Measurements from ENCODE around the gene CEACAM7. TPM values are rescaled to one million over a fixed set of nuclear protein-coding genes. Genes with fewer than 3 reads are reported as not detected.
"Not testable (repeated sequence)": the region's sequence is repeated elsewhere in the genome, so short reads cannot be mapped to it uniquely, and the experiment has no call there.

Gene CEACAM7
- total RNA-seq, 1 experiment from 2014 or later: not detected

- no peak overlapping the region for H2AFZ ChIP-seq
- ChIA-PET CTCF (no interaction called here), POLR2A (ENCODE audit: unreplicated experiment) (no interaction called here)
- H3K27me3 ChIP-seq (ENCODE audit: insufficient read depth, low read depth): peaks cover 11% of the 10 kb centered on the region
- H4K20me1 ChIP-seq (ENCODE audit: insufficient read depth): no peaks in the 10 kb centered on the region
- intact Hi-C loops (cut with micrococcal nuclease; ENCODE audit: unreplicated experiment): no loop called here
- no peaks in the 10 kb centered on the region for H3K9me2 ChIP-seq (ENCODE audit: insufficient read depth)
- peaks cover 19% of the 10 kb centered on the region; the same call in 1 of the 2 replicates for H3K9me3 ChIP-seq (ENCODE audit: insufficient read depth, low read depth)
- H3K36me3 ChIP-seq (ENCODE audit: low read depth): no peaks in the 10 kb centered on the region
- no TSS peak for BruUV-seq (replicated peaks)
- H3K27ac ChIP-seq: no peak overlapping the region
- H3K4me1 ChIP-seq (replicated peaks; ENCODE audit: insufficient read depth): no peaks in the 10 kb centered on the region
- DNase-seq: no peak
- no peak overlapping the region for H3K4me2 ChIP-seq
- no peak overlapping the region for H3K4me3 ChIP-seq
- TF ChIP-seq EZH2 (IDR thresholded peaks at IDR 0.05; ENCODE audit: low read depth): no peak
- TF ChIP-seq, protein P1, sequence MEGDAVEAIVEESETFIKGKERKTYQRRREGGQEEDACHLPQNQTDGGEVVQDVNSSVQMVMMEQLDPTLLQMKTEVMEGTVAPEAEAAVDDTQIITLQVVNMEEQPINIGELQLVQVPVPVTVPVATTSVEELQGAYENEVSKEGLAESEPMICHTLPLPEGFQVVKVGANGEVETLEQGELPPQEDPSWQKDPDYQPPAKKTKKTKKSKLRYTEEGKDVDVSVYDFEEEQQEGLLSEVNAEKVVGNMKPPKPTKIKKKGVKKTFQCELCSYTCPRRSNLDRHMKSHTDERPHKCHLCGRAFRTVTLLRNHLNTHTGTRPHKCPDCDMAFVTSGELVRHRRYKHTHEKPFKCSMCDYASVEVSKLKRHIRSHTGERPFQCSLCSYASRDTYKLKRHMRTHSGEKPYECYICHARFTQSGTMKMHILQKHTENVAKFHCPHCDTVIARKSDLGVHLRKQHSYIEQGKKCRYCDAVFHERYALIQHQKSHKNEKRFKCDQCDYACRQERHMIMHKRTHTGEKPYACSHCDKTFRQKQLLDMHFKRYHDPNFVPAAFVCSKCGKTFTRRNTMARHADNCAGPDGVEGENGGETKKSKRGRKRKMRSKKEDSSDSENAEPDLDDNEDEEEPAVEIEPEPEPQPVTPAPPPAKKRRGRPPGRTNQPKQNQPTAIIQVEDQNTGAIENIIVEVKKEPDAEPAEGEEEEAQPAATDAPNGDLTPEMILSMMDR (conservative IDR thresholded peaks at IDR 0.05): no peak
- no peaks in the 10 kb centered on the region for H3K79me2 ChIP-seq (ENCODE audit: low read depth)
- H3F3A ChIP-seq (ENCODE audit: insufficient read depth, low read depth): no peaks in the 10 kb centered on the region
These were observed 22.0 kb downstream of the CEACAM7 start for GRCh38 chr19:41666075-41666474.

- Histone ChIP-seq H3K9me3 (ENCODE audit: insufficient read depth, low read depth) (0 out of 2 replicates have a peak, but pooled peaks cover under 1% of the 10 kb centered on the region), H4K20me1 (ENCODE audit: insufficient read depth) (no peaks in the 10 kb centered on the region), H2AFZ (no peak overlapping the region), H3K4me1 (replicated peaks; ENCODE audit: insufficient read depth) (no peaks in the 10 kb centered on the region; the same call in 1 of the 2 replicates), H3F3A (ENCODE audit: insufficient read depth, low read depth) (no peaks in the 10 kb centered on the region), H3K4me3 (no peak overlapping the region), H3K79me2 (ENCODE audit: low read depth) (no peaks in the 10 kb centered on the region), H3K27me3 (ENCODE audit: insufficient read depth, low read depth) (peaks cover 27% of the 10 kb centered on the region), H3K9me2 (ENCODE audit: insufficient read depth) (no peaks in the 10 kb centered on the region), H3K4me2 (no peak overlapping the region), H3K36me3 (ENCODE audit: low read depth) (no peaks in the 10 kb centered on the region), H3K27ac (no peak overlapping the region)
- CTCF ChIA-PET: no interaction called here
- DNase-seq: no peak
- TF ChIP-seq, protein P1 (conservative IDR thresholded peaks at IDR 0.05): no peak
- TF ChIP-seq EZH2 (IDR thresholded peaks at IDR 0.05; ENCODE audit: low read depth): no peak
- no TSS peak for BruUV-seq (replicated peaks)
- POLR2A ChIA-PET (ENCODE audit: unreplicated experiment): no interaction called here
- intact Hi-C loops (cut with micrococcal nuclease; ENCODE audit: unreplicated experiment): no loop called here
These were observed 30.9 kb downstream of the CEACAM7 start for GRCh38 chr19:41657157-41657556.

DNA sequence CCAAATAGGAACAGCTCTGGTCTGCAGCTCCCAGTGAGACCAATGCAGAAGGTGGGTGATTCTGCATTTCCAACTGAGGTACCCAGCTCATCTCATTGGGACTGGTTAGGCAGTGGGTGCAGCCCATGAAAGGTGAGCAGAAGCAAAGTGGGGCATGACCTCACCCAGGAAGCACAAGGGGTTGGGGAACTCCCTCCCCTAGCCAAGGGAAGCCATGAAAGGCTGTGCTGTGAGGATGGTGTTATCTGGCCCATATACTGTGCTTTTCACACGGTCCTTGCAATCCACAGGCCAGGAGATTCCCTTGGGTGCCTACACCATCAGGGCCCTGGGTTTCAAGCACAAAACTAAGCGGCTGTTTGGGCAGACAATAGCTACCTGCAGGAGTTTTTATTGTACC is 31.3 kb downstream of the CEACAM7 start:
- H3K4me3 ChIP-seq; POLR2A ChIA-PET (ENCODE audit: unreplicated experiment); H4K20me1 ChIP-seq (ENCODE audit: insufficient read depth); DNase-seq; intact Hi-C loops (cut with micrococcal nuclease; ENCODE audit: unreplicated experiment); H3K79me2 ChIP-seq (ENCODE audit: low read depth); H3F3A ChIP-seq (ENCODE audit: insufficient read depth, low read depth); H3K4me2 ChIP-seq; BruUV-seq (replicated peaks); H2AFZ ChIP-seq; CTCF ChIA-PET; H3K36me3 ChIP-seq (ENCODE audit: low read depth); H3K4me1 ChIP-seq (replicated peaks; ENCODE audit: insufficient read depth); H3K9me2 ChIP-seq (ENCODE audit: insufficient read depth); H3K27ac ChIP-seq; H3K9me3 ChIP-seq (ENCODE audit: insufficient read depth, low read depth): not testable (repeated sequence)
- H3K27me3 ChIP-seq (ENCODE audit: insufficient read depth, low read depth): peaks cover 27% of the 10 kb centered on the region

DNA sequence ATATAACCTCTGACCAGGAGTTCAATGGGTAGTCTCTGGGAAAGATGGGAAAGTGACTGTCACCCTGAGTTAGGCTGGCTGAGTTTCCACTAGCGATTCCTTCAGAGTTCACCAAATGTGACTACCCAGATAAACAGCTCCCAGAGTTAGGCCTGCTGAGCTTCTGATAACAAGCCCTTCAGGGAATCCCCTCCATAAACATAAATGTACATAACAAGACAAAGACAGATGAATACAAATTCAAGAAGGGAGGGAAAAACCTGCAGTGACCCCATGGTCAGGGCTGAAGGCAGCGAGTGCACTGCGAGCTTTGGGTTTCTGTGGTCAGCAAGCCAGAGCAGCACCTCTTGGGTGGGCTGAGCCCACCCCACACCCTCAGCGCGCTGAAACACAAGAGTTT is 35.8 kb downstream of the CEACAM7 start:
- Histone ChIP-seq H3K9me3 (ENCODE audit: insufficient read depth, low read depth) (no peaks in the 10 kb centered on the region), H3K4me1 (replicated peaks; ENCODE audit: insufficient read depth) (peaks cover 14% of the 10 kb centered on the region), H3K4me2 (no peak overlapping the region), H2AFZ (no peak overlapping the region), H3K27ac (no peak overlapping the region), H3K36me3 (ENCODE audit: low read depth) (no peaks in the 10 kb centered on the region), H3K9me2 (ENCODE audit: insufficient read depth) (no peaks in the 10 kb centered on the region), H4K20me1 (ENCODE audit: insufficient read depth) (no peaks in the 10 kb centered on the region), H3F3A (ENCODE audit: insufficient read depth, low read depth) (no peaks in the 10 kb centered on the region), H3K4me3 (no peak overlapping the region), H3K79me2 (ENCODE audit: low read depth) (no peaks in the 10 kb centered on the region), H3K27me3 (ENCODE audit: insufficient read depth, low read depth) (no peaks in the 10 kb centered on the region; the same call in none of the 2 replicates)
- no TSS peak for BruUV-seq (replicated peaks)
- POLR2A ChIA-PET (ENCODE audit: unreplicated experiment): no interaction called here
- intact Hi-C loops (cut with micrococcal nuclease; ENCODE audit: unreplicated experiment): no loop called here
- CTCF ChIA-PET: no interaction called here
- TF ChIP-seq, protein P1 (conservative IDR thresholded peaks at IDR 0.05): no peak
- no peak for TF ChIP-seq EZH2 (IDR thresholded peaks at IDR 0.05; ENCODE audit: low read depth)
- no peak for DNase-seq
